ENCODE measurements around the gene C5orf34. TPM values are rescaled to one million over a fixed set of nuclear protein-coding genes. Genes with fewer than 3 reads are reported as not detected.
A peak's percentile ranks its signal among the peaks of the same experiment; 100 is the strongest.
"Not testable (repeated sequence)": the region's sequence is repeated elsewhere in the genome, so short reads cannot be mapped to it uniquely, and the experiment has no call there.

C5orf34 gene
- total and polyA plus RNA-seq, 10 donors = 1.2 to 4.3 (median 2.5) TPM

- Histone ChIP-seq H3K27me3 (replicated peaks in 1 of 7) (no peaks in the 10 kb centered on the region), H3K36me3 (no peaks in the 10 kb centered on the region), H3K27ac (peak overlapping the region; percentile 79 to 91 (median 88)), H3K4me3 (peak overlapping the region; percentile 39 to 76 (median 52)), H3K4me1 (peaks cover 6 to 29% (median 22%) of the 10 kb centered on the region in 6 donors), H3K9me3 (no peaks in the 10 kb centered on the region)
- intact Hi-C loops (cut with DNase I; ENCODE audit: low total_unique reads) = no loop called here
- 39 to 56% (median 43%) methylated on average over 1 of the region's 1 CpG for WGBS, 5 donors
- TF ChIP-seq, protein P1, sequence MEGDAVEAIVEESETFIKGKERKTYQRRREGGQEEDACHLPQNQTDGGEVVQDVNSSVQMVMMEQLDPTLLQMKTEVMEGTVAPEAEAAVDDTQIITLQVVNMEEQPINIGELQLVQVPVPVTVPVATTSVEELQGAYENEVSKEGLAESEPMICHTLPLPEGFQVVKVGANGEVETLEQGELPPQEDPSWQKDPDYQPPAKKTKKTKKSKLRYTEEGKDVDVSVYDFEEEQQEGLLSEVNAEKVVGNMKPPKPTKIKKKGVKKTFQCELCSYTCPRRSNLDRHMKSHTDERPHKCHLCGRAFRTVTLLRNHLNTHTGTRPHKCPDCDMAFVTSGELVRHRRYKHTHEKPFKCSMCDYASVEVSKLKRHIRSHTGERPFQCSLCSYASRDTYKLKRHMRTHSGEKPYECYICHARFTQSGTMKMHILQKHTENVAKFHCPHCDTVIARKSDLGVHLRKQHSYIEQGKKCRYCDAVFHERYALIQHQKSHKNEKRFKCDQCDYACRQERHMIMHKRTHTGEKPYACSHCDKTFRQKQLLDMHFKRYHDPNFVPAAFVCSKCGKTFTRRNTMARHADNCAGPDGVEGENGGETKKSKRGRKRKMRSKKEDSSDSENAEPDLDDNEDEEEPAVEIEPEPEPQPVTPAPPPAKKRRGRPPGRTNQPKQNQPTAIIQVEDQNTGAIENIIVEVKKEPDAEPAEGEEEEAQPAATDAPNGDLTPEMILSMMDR (IDR thresholded peaks at IDR 0.05 in 8 of 11, conservative IDR thresholded peaks at IDR 0.05 in 3 of 11) = no peak
- TF ChIP-seq POLR2AphosphoS5 (IDR thresholded peaks at IDR 0.05) (no peak), POLR2A (IDR thresholded peaks at IDR 0.05) (no peak)
- DNase-seq = no peak
These were observed 715 bp upstream of the C5orf34 start for GRCh38 chr5:43515678-43516048.

GRCh38 chr5:43514471-43514815, 505 bp downstream of the C5orf34 start:
- WGBS, 5 donors = 1 to 4% (median 1%) methylated on average over 6 of the region's 6 CpGs
- TF ChIP-seq POLR2A (IDR thresholded peaks at IDR 0.05) (no peak), POLR2AphosphoS5 (IDR thresholded peaks at IDR 0.05) (no peak)
- TF ChIP-seq, protein P1 (IDR thresholded peaks at IDR 0.05 in 8 of 11, conservative IDR thresholded peaks at IDR 0.05 in 3 of 11) = no peak
- no peak for DNase-seq
- intact Hi-C loops (cut with DNase I; ENCODE audit: low total_unique reads) = no loop called here
- H3K4me1 ChIP-seq = peaks cover 6 to 29% (median 22%) of the 10 kb centered on the region in 6 donors
- no peaks in the 10 kb centered on the region for H3K27me3 ChIP-seq (replicated peaks in 1 of 7)
- H3K9me3 ChIP-seq = no peaks in the 10 kb centered on the region
- H3K27ac ChIP-seq = peak overlapping the region; percentile 79 to 91 (median 88)
- peak overlapping the region; percentile 39 to 76 (median 52) for H3K4me3 ChIP-seq
- no peaks in the 10 kb centered on the region for H3K36me3 ChIP-seq

- TF ChIP-seq POLR2AphosphoS5 (IDR thresholded peaks at IDR 0.05) (no peak), POLR2A (IDR thresholded peaks at IDR 0.05) (no peak)
- TF ChIP-seq, protein P1 (IDR thresholded peaks at IDR 0.05 in 8 of 11, conservative IDR thresholded peaks at IDR 0.05 in 3 of 11) = no peak
- 27 to 38% (median 32%) methylated on average over 4 of the region's 4 CpGs for whole genome bisulfite sequencing, 5 donors
- intact Hi-C loops (cut with DNase I; ENCODE audit: low total_unique reads) = no loop called here
- Histone ChIP-seq H3K27ac (peak overlapping the region in 3 of 8 donors; percentile 88 to 91 (median 91)), H3K9me3 (no peaks in the 10 kb centered on the region), H3K4me1 (peaks cover 6 to 29% (median 22%) of the 10 kb centered on the region in 6 donors), H3K4me3 (peak overlapping the region in 5 of 8 donors; percentile 50 to 76 (median 53)), H3K27me3 (replicated peaks in 1 of 7) (no peaks in the 10 kb centered on the region), H3K36me3 (peaks cover 0 to 1% (median 0%) of the 10 kb centered on the region in 6 donors)
- no peak for DNase-seq
These were observed 923 bp downstream of the C5orf34 start for GRCh38 chr5:43514025-43514424.

DNA sequence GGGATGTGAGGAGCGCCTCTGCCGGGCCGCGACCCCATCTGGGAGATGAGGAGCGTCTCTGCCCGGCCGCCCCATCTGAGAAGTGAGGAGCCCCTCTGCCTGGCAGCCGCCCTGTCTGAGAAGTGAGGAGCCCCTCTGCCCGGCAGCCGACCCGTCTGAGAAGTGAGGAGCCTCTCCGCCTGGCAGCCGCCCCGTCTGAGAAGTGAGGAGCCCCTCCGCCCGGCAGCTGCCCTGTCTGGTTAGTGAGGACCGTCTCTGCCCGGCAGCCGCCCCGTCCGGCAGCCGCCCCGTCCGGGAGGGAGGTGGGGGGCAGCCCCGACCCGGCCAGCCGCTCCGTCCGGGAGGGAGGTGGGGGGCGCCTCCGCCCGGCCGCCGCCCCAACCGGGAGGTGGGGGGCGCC, 3.9 kb downstream of the C5orf34 start:
- peaks cover 0 to 16% (median 1%) of the 10 kb centered on the region in 6 donors for H3K36me3 ChIP-seq
- DNase-seq; H3K27ac ChIP-seq; intact Hi-C loops (cut with DNase I; ENCODE audit: low total_unique reads); H3K9me3 ChIP-seq; H3K27me3 ChIP-seq (replicated peaks in 1 of 7); H3K4me3 ChIP-seq: not testable (repeated sequence)
- H3K4me1 ChIP-seq = peaks cover 6 to 28% (median 22%) of the 10 kb centered on the region in 6 donors
- WGBS, 5 donors = 81 to 93% (median 92%) methylated on average over 3 to 36 of the region's 36 CpGs

- H3K27ac ChIP-seq = no peak overlapping the region
- 88 to 95% (median 91%) methylated on average over 2 of the region's 2 CpGs for WGBS, 5 donors
These were observed 16.4 kb downstream of the C5orf34 start for GRCh38 chr5:43498581-43498980.

More at GRCh38 chr5:43498581-43498980, 16.4 kb downstream of the C5orf34 start:
- DNase-seq = no peak
- TF ChIP-seq POLR2A (IDR thresholded peaks at IDR 0.05) = no peak
- TF ChIP-seq, protein P1 (IDR thresholded peaks at IDR 0.05 in 8 of 11, conservative IDR thresholded peaks at IDR 0.05 in 3 of 11) = no peak
- TF ChIP-seq POLR2AphosphoS5 (IDR thresholded peaks at IDR 0.05) = no peak
- Histone ChIP-seq H3K27me3 (replicated peaks in 1 of 7) (no peaks in the 10 kb centered on the region), H3K36me3 (peaks cover 0 to 19% (median 0%) of the 10 kb centered on the region in 6 donors), H3K4me1 (no peaks in the 10 kb centered on the region), H3K4me3 (no peak overlapping the region), H3K9me3 (no peaks in the 10 kb centered on the region)
- intact Hi-C loops (cut with DNase I; ENCODE audit: low total_unique reads) = no loop called here

All from spleen (tissue), 11 donors.